ENCODE measurements around the gene PTPN12. TPM values are rescaled to one million over a fixed set of nuclear protein-coding genes. Genes with fewer than 3 reads are reported as not detected.

The PTPN12 gene
- total RNA-seq, 1 donor from 2014 or later, result 86.6 TPM

GRCh38 chr7:77576856-77577255 is 39.8 kb downstream of the PTPN12 start:
- Histone ChIP-seq H3K36me3 (peaks cover 2% of the 10 kb centered on the region), H3K4me2 (no peak overlapping the region), H2AFZ (replicated peaks) (no peak overlapping the region), H3K9ac (no peak overlapping the region), H3F3A (ENCODE audit: low read depth) (no peaks in the 10 kb centered on the region), H3K4me3 (no peak overlapping the region), H3K79me2 (ENCODE audit: low read depth) (peaks cover 50% of the 10 kb centered on the region), H3K27ac (no peak overlapping the region), H3K4me1 (no peaks in the 10 kb centered on the region), H4K20me1 (ENCODE audit: low read depth) (peaks cover 22% of the 10 kb centered on the region), H3K27me3 (no peaks in the 10 kb centered on the region), H3K9me3 (ENCODE audit: low read depth) (no peaks in the 10 kb centered on the region)
- Mint-ChIP-seq H3K36me3 (peaks cover 26% of the 10 kb centered on the region), H3K4me3 (no peak overlapping the region), H3K9me3 (no peaks in the 10 kb centered on the region), H3K27ac (no peak overlapping the region), H3K4me1 (no peaks in the 10 kb centered on the region), H3K27me3 (ENCODE audit: insufficient read depth, low read depth) (no peaks in the 10 kb centered on the region)
- TF ChIP-seq CTCF (IDR thresholded peaks at IDR 0.05), result no peak
- TF ChIP-seq EZH2 (IDR thresholded peaks at IDR 0.05), result no peak
- TF ChIP-seq EZH2phosphoT487 (IDR thresholded peaks at IDR 0.05), result no peak
- DNase-seq (ENCODE audit: low spot score), result no peak

- Histone ChIP-seq H2AFZ (replicated peaks) (no peak overlapping the region), H4K20me1 (ENCODE audit: low read depth) (peaks cover 20% of the 10 kb centered on the region), H3F3A (ENCODE audit: low read depth) (no peaks in the 10 kb centered on the region), H3K9ac (no peak overlapping the region), H3K4me1 (no peaks in the 10 kb centered on the region), H3K27me3 (no peaks in the 10 kb centered on the region), H3K27ac (no peak overlapping the region), H3K9me3 (ENCODE audit: low read depth) (no peaks in the 10 kb centered on the region), H3K4me2 (no peak overlapping the region), H3K4me3 (no peak overlapping the region), H3K36me3 (peaks cover 16% of the 10 kb centered on the region), H3K79me2 (ENCODE audit: low read depth) (peaks cover 40% of the 10 kb centered on the region)
- Mint-ChIP-seq H3K4me1 (peaks cover 3% of the 10 kb centered on the region), H3K9me3 (no peaks in the 10 kb centered on the region), H3K4me3 (no peak overlapping the region), H3K27ac (no peak overlapping the region), H3K36me3 (peaks cover 25% of the 10 kb centered on the region), H3K27me3 (ENCODE audit: insufficient read depth, low read depth) (no peaks in the 10 kb centered on the region)
- DNase-seq (ENCODE audit: low spot score), result no peak
- TF ChIP-seq EZH2 (IDR thresholded peaks at IDR 0.05) (no peak), EZH2phosphoT487 (IDR thresholded peaks at IDR 0.05) (no peak), CTCF (IDR thresholded peaks at IDR 0.05) (no peak)
Measured at GRCh38 chr7:77579797-77580196, 42.7 kb downstream of the PTPN12 start.

- TF ChIP-seq CTCF (IDR thresholded peaks at IDR 0.05) (no peak), EZH2 (IDR thresholded peaks at IDR 0.05) (no peak), EZH2phosphoT487 (IDR thresholded peaks at IDR 0.05) (no peak)
- no peak overlapping the region for H2AFZ ChIP-seq (replicated peaks)
- no peaks in the 10 kb centered on the region for H3K27me3 Mint-ChIP-seq (ENCODE audit: insufficient read depth, low read depth)
- no peaks in the 10 kb centered on the region for H3K9me3 ChIP-seq (ENCODE audit: low read depth)
- H3K4me1 Mint-ChIP-seq, result peaks cover 3% of the 10 kb centered on the region
- no peak overlapping the region for H3K4me2 ChIP-seq
- DNase-seq (ENCODE audit: low spot score), result no peak
- no peaks in the 10 kb centered on the region for H3K4me1 ChIP-seq
- H4K20me1 ChIP-seq (ENCODE audit: low read depth), result peaks cover 18% of the 10 kb centered on the region
- H3K27ac ChIP-seq, result no peak overlapping the region
- H3K9me3 Mint-ChIP-seq, result no peaks in the 10 kb centered on the region
- H3K9ac ChIP-seq, result no peak overlapping the region
- H3K4me3 ChIP-seq, result no peak overlapping the region
- no peaks in the 10 kb centered on the region for H3K27me3 ChIP-seq
- H3F3A ChIP-seq (ENCODE audit: low read depth), result peaks cover 5% of the 10 kb centered on the region
- H3K27ac Mint-ChIP-seq, result no peak overlapping the region
- H3K36me3 ChIP-seq, result peaks cover 25% of the 10 kb centered on the region
- no peak overlapping the region for H3K4me3 Mint-ChIP-seq
- H3K79me2 ChIP-seq (ENCODE audit: low read depth), result peaks cover 36% of the 10 kb centered on the region
- H3K36me3 Mint-ChIP-seq, result peaks cover 27% of the 10 kb centered on the region
Measured at GRCh38 chr7:77580762-77581350, 43.8 kb downstream of the PTPN12 start.

Data from neural progenitor cell (in vitro differentiated cells).